Measurements from ENCODE around the gene CAMKMT. TPM values are rescaled to one million over a fixed set of nuclear protein-coding genes. Genes with fewer than 3 reads are reported as not detected.
"Not testable (repeated sequence)": the region's sequence is repeated elsewhere in the genome, so short reads cannot be mapped to it uniquely, and the experiment has no call there.

The CAMKMT gene
- total RNA-seq, 2 donors from 2014 or later = 3.6 to 4.6 TPM

GRCh38 chr2:44490726-44491125 lies 129.0 kb downstream of the CAMKMT start:
- Histone ChIP-seq H3K9me3 (no peaks in the 10 kb centered on the region), H3K27ac (no peak overlapping the region), H3K27me3 (no peaks in the 10 kb centered on the region), H3K36me3 (no peaks in the 10 kb centered on the region), H3K4me3 (no peak overlapping the region), H3K4me1 (no peaks in the 10 kb centered on the region)
- no peak for TF ChIP-seq CTCF (IDR thresholded peaks at IDR 0.05)
- no peak for DNase-seq (ENCODE audit: low spot score)

GRCh38 chr2:44494006-44494405 lies 132.3 kb downstream of the CAMKMT start:
- Histone ChIP-seq H3K36me3 (no peaks in the 10 kb centered on the region), H3K27me3 (no peaks in the 10 kb centered on the region), H3K4me3 (no peak overlapping the region), H3K27ac (no peak overlapping the region), H3K9me3 (no peaks in the 10 kb centered on the region), H3K4me1 (no peaks in the 10 kb centered on the region)
- no peak for TF ChIP-seq CTCF (IDR thresholded peaks at IDR 0.05)
- DNase-seq (ENCODE audit: low spot score) = no peak

- no peaks in the 10 kb centered on the region for H3K27me3 ChIP-seq
- TF ChIP-seq CTCF (IDR thresholded peaks at IDR 0.05) = no peak
- no peak overlapping the region for H3K4me3 ChIP-seq
- no peaks in the 10 kb centered on the region for H3K9me3 ChIP-seq
- H3K27ac ChIP-seq = no peak overlapping the region
- DNase-seq (ENCODE audit: low spot score) = no peak
- H3K36me3 ChIP-seq = no peaks in the 10 kb centered on the region
- H3K4me1 ChIP-seq = no peaks in the 10 kb centered on the region
Observed at GRCh38 chr2:44495035-44495434, 133.3 kb downstream of the CAMKMT start.

- Histone ChIP-seq H3K27me3 (no peaks in the 10 kb centered on the region), H3K27ac (no peak overlapping the region), H3K4me3 (no peak overlapping the region), H3K36me3 (no peaks in the 10 kb centered on the region), H3K9me3 (no peaks in the 10 kb centered on the region), H3K4me1 (no peaks in the 10 kb centered on the region)
- DNase-seq (ENCODE audit: low spot score) = no peak
- no peak for TF ChIP-seq CTCF (IDR thresholded peaks at IDR 0.05)
Observed at GRCh38 chr2:44495544-44495943, 133.8 kb downstream of the CAMKMT start.

GRCh38 chr2:44496130-44496529 lies 134.4 kb downstream of the CAMKMT start:
- no peak overlapping the region for H3K4me3 ChIP-seq
- DNase-seq (ENCODE audit: low spot score) = no peak
- H3K27ac ChIP-seq = no peak overlapping the region
- no peaks in the 10 kb centered on the region for H3K27me3 ChIP-seq
- no peak for TF ChIP-seq CTCF (IDR thresholded peaks at IDR 0.05)
- no peaks in the 10 kb centered on the region for H3K9me3 ChIP-seq
- H3K4me1 ChIP-seq = no peaks in the 10 kb centered on the region
- no peaks in the 10 kb centered on the region for H3K36me3 ChIP-seq

GRCh38 chr2:44498551-44498950 lies 136.8 kb downstream of the CAMKMT start:
- no peaks in the 10 kb centered on the region for H3K27me3 ChIP-seq
- DNase-seq (ENCODE audit: low spot score) = no peak
- no peaks in the 10 kb centered on the region for H3K36me3 ChIP-seq
- H3K4me3 ChIP-seq = no peak overlapping the region
- no peak for TF ChIP-seq CTCF (IDR thresholded peaks at IDR 0.05)
- no peaks in the 10 kb centered on the region for H3K9me3 ChIP-seq
- H3K4me1 ChIP-seq = no peaks in the 10 kb centered on the region
- no peak overlapping the region for H3K27ac ChIP-seq

- H3K27ac ChIP-seq; H3K36me3 ChIP-seq; H3K4me3 ChIP-seq; H3K9me3 ChIP-seq; DNase-seq (ENCODE audit: low spot score); H3K27me3 ChIP-seq; H3K4me1 ChIP-seq: not testable (repeated sequence)
Observed at GRCh38 chr2:44505664-44506063, 143.9 kb downstream of the CAMKMT start.

All from right atrium auricular region (tissue), 2 donors.